HAP-1 (cell line): ENCODE measurements around the gene MRGPRD.
A peak's percentile ranks its signal among the peaks of the same experiment; 100 is the strongest.
"Not testable (repeated sequence)": the region's sequence is repeated elsewhere in the genome, so short reads cannot be mapped to it uniquely, and the experiment has no call there.

Experiments
- DNase-seq, 2 experiments: peaks; one replicate each; pipeline ENCODE4 v3.0.0-alpha.2; 2016 to 2020; ENCODE audit warnings: low spot score in 2 of 2
- H3K27me3 ChIP-seq: fragments of 250-450 bp; sonication (Bioruptor Pico); 2 replicates; pipeline ENCODE4 v1.5.1; 2020; ENCODE audit warnings: low read depth, mild to moderate bottlenecking, moderate library complexity
- H3K36me3 ChIP-seq: fragments of 250-450 bp; sonication (Bioruptor Pico); replicated peaks from 2 replicates; pipeline ENCODE4 v1.5.1; 2020; ENCODE audit warnings: mild to moderate bottlenecking
- H3K4me1 ChIP-seq: fragments of 250-450 bp; sonication (Bioruptor Pico); 2 replicates; pipeline ENCODE4 v1.5.1; 2020; ENCODE audit warnings: mild to moderate bottlenecking
- H3K4me3 ChIP-seq: fragments of 250-450 bp; sonication (Bioruptor Pico); 2 replicates; pipeline ENCODE4 v1.5.1; 2020; ENCODE audit warnings: mild to moderate bottlenecking, moderate library complexity
- H3K9me3 ChIP-seq: fragments of 250-450 bp; sonication (Bioruptor Pico); 2 replicates; pipeline ENCODE4 v1.5.1; 2020; ENCODE audit warnings: mild to moderate bottlenecking, moderate library complexity
- in situ Hi-C: fragments of 300-500 bp; cut with MboI; formaldehyde crosslinking; loops from 3 replicates; pipeline ENCODE4 v1.14.3; 2020; ENCODE audit warnings: low sequenced_read_pairs, inconsistent platforms, mixed read lengths

The MRGPRD gene

GRCh38 chr11:68976563-68976962, 4.2 kb downstream of the MRGPRD start:
- DNase-seq = no peak
- in situ Hi-C loops = no loop called here
- peaks cover 3% of the 10 kb centered on the region; the same call in 1 of the 2 replicates for H3K27me3 ChIP-seq
- H3K36me3 ChIP-seq = no peaks in the 10 kb centered on the region
- H3K4me1 ChIP-seq = no peaks in the 10 kb centered on the region; the same call in 1 of the 2 replicates
- H3K4me3 ChIP-seq = no peak overlapping the region
- no peaks in the 10 kb centered on the region for H3K9me3 ChIP-seq

- in situ Hi-C loops = no loop called here
- H3K4me1 ChIP-seq = no peaks in the 10 kb centered on the region; the same call in 1 of the 2 replicates
- no peaks in the 10 kb centered on the region for H3K9me3 ChIP-seq
- H3K27me3 ChIP-seq = peaks cover 7% of the 10 kb centered on the region; the same call in 1 of the 2 replicates
- no peak for DNase-seq
- H3K36me3 ChIP-seq = no peaks in the 10 kb centered on the region
- no peak overlapping the region for H3K4me3 ChIP-seq
These were observed 4.7 kb downstream of the MRGPRD start for GRCh38 chr11:68976095-68976494.

GRCh38 chr11:68974421-68975194, 6.2 kb downstream of the MRGPRD start:
- H3K4me3 ChIP-seq = no peak overlapping the region
- H3K27me3 ChIP-seq = peaks cover 17% of the 10 kb centered on the region
- peak; percentile 28 to 46 for DNase-seq
- in situ Hi-C loops = no loop called here
- no peaks in the 10 kb centered on the region for H3K9me3 ChIP-seq
- H3K4me1 ChIP-seq = no peaks in the 10 kb centered on the region; the same call in 1 of the 2 replicates
- no peaks in the 10 kb centered on the region for H3K36me3 ChIP-seq

- H3K36me3 ChIP-seq, DNase-seq, H3K4me3 ChIP-seq, H3K9me3 ChIP-seq, H3K4me1 ChIP-seq, in situ Hi-C loops: not testable (repeated sequence)
- H3K27me3 ChIP-seq = peaks cover 17% of the 10 kb centered on the region
These were observed 7.1 kb downstream of the MRGPRD start for GRCh38 chr11:68973706-68974105.

- H3K4me1 ChIP-seq = no peaks in the 10 kb centered on the region
- in situ Hi-C loops = no loop called here
- H3K9me3 ChIP-seq = no peaks in the 10 kb centered on the region
- no peak for DNase-seq
- H3K4me3 ChIP-seq = no peak overlapping the region
- no peaks in the 10 kb centered on the region for H3K36me3 ChIP-seq
- H3K27me3 ChIP-seq = peaks cover 17% of the 10 kb centered on the region
These were observed 7.6 kb downstream of the MRGPRD start for GRCh38 chr11:68973219-68973618.

GRCh38 chr11:68970921-68971636, 9.7 kb downstream of the MRGPRD start:
- H3K4me3 ChIP-seq = no peak overlapping the region
- peaks cover 14% of the 10 kb centered on the region for H3K27me3 ChIP-seq
- no peaks in the 10 kb centered on the region for H3K9me3 ChIP-seq
- in situ Hi-C loops = no loop called here
- H3K4me1 ChIP-seq = no peaks in the 10 kb centered on the region
- H3K36me3 ChIP-seq = no peaks in the 10 kb centered on the region
- DNase-seq = no peak

GRCh38 chr11:68969386-68969785, 11.4 kb downstream of the MRGPRD start:
- Histone ChIP-seq H3K4me1 (no peaks in the 10 kb centered on the region), H3K9me3 (no peaks in the 10 kb centered on the region), H3K4me3 (no peak overlapping the region), H3K27me3 (peaks cover 14% of the 10 kb centered on the region), H3K36me3 (no peaks in the 10 kb centered on the region)
- in situ Hi-C loops = no loop called here
- no peak for DNase-seq

- peaks cover 14% of the 10 kb centered on the region for H3K27me3 ChIP-seq
- in situ Hi-C loops = no loop called here
- DNase-seq = no peak
- no peak overlapping the region for H3K4me3 ChIP-seq
- H3K36me3 ChIP-seq = no peaks in the 10 kb centered on the region
- H3K9me3 ChIP-seq = no peaks in the 10 kb centered on the region
- H3K4me1 ChIP-seq = no peaks in the 10 kb centered on the region
These were observed 12.2 kb downstream of the MRGPRD start for GRCh38 chr11:68968306-68969250.

GRCh38 chr11:68966894-68967780, 13.6 kb downstream of the MRGPRD start:
- Histone ChIP-seq H3K4me3 (no peak overlapping the region), H3K9me3 (no peaks in the 10 kb centered on the region), H3K4me1 (no peaks in the 10 kb centered on the region), H3K27me3 (peaks cover 14% of the 10 kb centered on the region), H3K36me3 (no peaks in the 10 kb centered on the region)
- DNase-seq = no peak
- in situ Hi-C loops = no loop called here

GRCh38 chr11:68965901-68966853, 14.6 kb downstream of the MRGPRD start:
- no peak overlapping the region for H3K4me3 ChIP-seq
- no peaks in the 10 kb centered on the region for H3K4me1 ChIP-seq
- DNase-seq = no peak
- H3K27me3 ChIP-seq = peaks cover 10% of the 10 kb centered on the region
- no peaks in the 10 kb centered on the region for H3K9me3 ChIP-seq
- no peaks in the 10 kb centered on the region for H3K36me3 ChIP-seq
- in situ Hi-C loops = no loop called here

GRCh38 chr11:68963779-68964178, 17.0 kb downstream of the MRGPRD start:
- DNase-seq = no peak
- in situ Hi-C loops = no loop called here
- Histone ChIP-seq H3K4me1 (no peaks in the 10 kb centered on the region), H3K36me3 (no peaks in the 10 kb centered on the region), H3K27me3 (no peaks in the 10 kb centered on the region), H3K9me3 (no peaks in the 10 kb centered on the region), H3K4me3 (no peak overlapping the region)
